OCI-LY1 (cell line): Measurements from ENCODE around the gene ACSL4.

ENCODE experiments used
- CTCF ChIP-seq: fragments of 200-600 bp; sonication (generic), shearing (Covaris generic); IDR thresholded peaks from 2 replicates; pipeline ENCODE4 v1.5.1; 2017; ENCODE audit warnings: mild to moderate bottlenecking, antibody characterized with exemption, low read length, moderate library complexity, mixed read lengths
- EZH2 ChIP-seq: fragments of 200-600 bp; sonication (generic), shearing (Covaris generic); IDR thresholded peaks from 2 replicates; pipeline ENCODE4 v1.8.0; 2017; ENCODE audit warnings: borderline replicate concordance, mixed run types, mild to moderate bottlenecking, antibody characterized with exemption, low read length, moderate library complexity, mixed read lengths

- TF ChIP-seq CTCF, result no peak
- no peak for TF ChIP-seq EZH2
These were observed 77.4 kb downstream of the ACSL4 start for GRCh38 chrX:109655502-109656201.
